H1 (cell line): Measurements from ENCODE around the gene LIF. TPM values are rescaled to one million over a fixed set of nuclear protein-coding genes. Genes with fewer than 3 reads are reported as not detected.

Experiments used
- CTCF ChIA-PET: fragments of 300-600 bp; sonication (Branson Sonifier 250); formaldehyde crosslinking; loops from one replicate; lab custom pipeline; 2021; ENCODE audit not compliant: partially characterized antibody; lab: Charles Lee
- POLR2A ChIA-PET: fragments of 300-600 bp; sonication (Branson Sonifier 250); formaldehyde crosslinking; loops from one replicate; lab custom pipeline; 2021; ENCODE audit warnings: inconsistent platforms; ENCODE audit not compliant: partially characterized antibody; lab: Charles Lee
- DNase-seq, 2 experiments: peaks; one replicate each; pipeline versions ENCODE4 v3.0.0 to v3.0.0-alpha.2; 2010 to 2022; ENCODE audit warnings: low spot score in 2 of 2, low read depth in 1 of 2, mixed read lengths in 1 of 2
- FAIRE-seq: peaks from 2 replicates; lab custom pipeline; 2011; peaks lifted over from hg19 to GRCh38; lab: Jason Lieb, UNC
- H2AFZ ChIP-seq: 2 replicates; pipeline ENCODE4 v1.8.1; 2012; ENCODE audit warnings: low read length, inconsistent platforms
- H2AK5ac ChIP-seq: 2 replicates; pipeline ENCODE4 v1.6.1; 2013; ENCODE audit warnings: low read depth, low read length
- H2BK120ac ChIP-seq: replicated peaks from 2 replicates; pipeline ENCODE3; 2013; ENCODE audit warnings: low read depth, low read length, inconsistent platforms
- H2BK12ac ChIP-seq: 2 replicates; pipeline ENCODE4 v1.6.1; 2013; ENCODE audit warnings: low read depth, low read length
- H2BK15ac ChIP-seq: 2 replicates; pipeline ENCODE4 v1.6.1; 2013; ENCODE audit warnings: low read length
- H2BK20ac ChIP-seq: 2 replicates; pipeline ENCODE4 v1.6.1; 2013; ENCODE audit warnings: low read length
- H2BK5ac ChIP-seq: 2 replicates; pipeline ENCODE4 v1.6.1; 2013; ENCODE audit warnings: low read depth, low read length
- H3K14ac ChIP-seq: 2 replicates; pipeline ENCODE4 v1.6.1; 2013; ENCODE audit warnings: inconsistent platforms; ENCODE audit not compliant: insufficient read length
- H3K18ac ChIP-seq: 2 replicates; pipeline ENCODE4 v1.6.1; 2013; ENCODE audit warnings: low read length; ENCODE audit errors: extremely low read depth
- H3K23ac ChIP-seq: 2 replicates; pipeline ENCODE4 v1.6.1; 2013; ENCODE audit warnings: inconsistent platforms; ENCODE audit not compliant: insufficient read length
- H3K23me2 ChIP-seq: 2 replicates; pipeline ENCODE4 v1.6.1; 2013; ENCODE audit warnings: low read depth, low read length
- H3K27ac ChIP-seq: 2 replicates; pipeline ENCODE4 v1.6.1; 2011; ENCODE audit warnings: low read depth, low read length, inconsistent platforms
- H3K27me3 ChIP-seq, 4 experiments: replicated peaks in 1 of 4; 1 replicate in 1 of 4; 2 replicates in 3 of 4; pipeline versions ENCODE4 v1.6.1 to v1.8.1; 2011 to 2013; ENCODE audit warnings: low read length in 3 of 4, mild to moderate bottlenecking in 3 of 4, inconsistent platforms in 2 of 4, mixed read lengths in 2 of 4, moderate library complexity in 1 of 4; ENCODE audit not compliant: control insufficient read depth in 3 of 4, insufficient read depth in 3 of 4; ENCODE audit errors: extremely low read depth in 1 of 4
- H3K36me3 ChIP-seq, 4 experiments: 2 replicates each; pipeline versions ENCODE4 v1.6.1 to v1.8.1; 2011 to 2013; ENCODE audit warnings: mild to moderate bottlenecking in 4 of 4, low read length in 3 of 4, moderate library complexity in 2 of 4, control low read depth in 1 of 4, inconsistent platforms in 1 of 4; ENCODE audit not compliant: insufficient read depth in 4 of 4, control insufficient read depth in 2 of 4
- H3K4ac ChIP-seq: replicated peaks from 2 replicates; pipeline ENCODE3; 2013; ENCODE audit warnings: low read length, low read depth, mixed read lengths, inconsistent platforms; ENCODE audit not compliant: insufficient read length
- H3K4me1 ChIP-seq, 4 experiments: replicated peaks in 1 of 4; 1 replicate in 1 of 4; 2 replicates in 3 of 4; pipeline versions ENCODE4 v1.6.1 to v1.8.1; 2011 to 2013; ENCODE audit warnings: low read length in 3 of 4, inconsistent platforms in 2 of 4, mixed read lengths in 1 of 4; ENCODE audit not compliant: insufficient read depth in 4 of 4, control insufficient read depth in 3 of 4
- H3K4me2 ChIP-seq, 2 experiments: 2 replicates each; pipeline versions ENCODE4 v1.6.1 to v1.8.1; 2011 to 2013; ENCODE audit warnings: low read depth in 2 of 2, low read length in 2 of 2, control low read depth in 1 of 2, inconsistent platforms in 1 of 2, mild to moderate bottlenecking in 1 of 2; ENCODE audit not compliant: insufficient read depth in 1 of 2
- H3K4me3 ChIP-seq, 4 experiments: fragments of 200-600, 300-600 bp in 1 of 4; sonication (generic), shearing (Covaris generic), sonication (Bioruptor Twin) in 1 of 4; 2 replicates each; pipeline versions ENCODE4 v1.5.1 to v1.8.1; 2011 to 2016; ENCODE audit warnings: low read length in 4 of 4, low read depth in 3 of 4, control low read depth in 2 of 4, inconsistent platforms in 2 of 4, mild to moderate bottlenecking in 2 of 4, mixed read lengths in 1 of 4, moderate library complexity in 1 of 4; ENCODE audit not compliant: insufficient read depth in 2 of 4; ENCODE audit errors: extremely low read depth in 1 of 4
- H3K56ac ChIP-seq: replicated peaks from 2 replicates; pipeline ENCODE3; 2013; ENCODE audit warnings: low read depth, mild to moderate bottlenecking, mixed read lengths, low read length, inconsistent platforms; ENCODE audit not compliant: insufficient read length
- H3K79me1 ChIP-seq: 2 replicates; pipeline ENCODE4 v1.6.1; 2013; ENCODE audit warnings: low read depth, low read length, control low read depth
- H3K79me2 ChIP-seq, 2 experiments: 2 replicates each; pipeline versions ENCODE4 v1.6.1 to v1.8.1; 2012 to 2013; ENCODE audit warnings: low read length in 2 of 2, mild to moderate bottlenecking in 2 of 2, inconsistent platforms in 1 of 2; ENCODE audit not compliant: insufficient read depth in 2 of 2, control insufficient read depth in 1 of 2
- H3K9ac ChIP-seq, 4 experiments: replicated peaks in 1 of 4; 1 replicate in 1 of 4; 2 replicates in 3 of 4; pipeline versions ENCODE4 v1.6.1 to v1.8.1; 2011 to 2013; ENCODE audit warnings: low read depth in 3 of 4, low read length in 3 of 4, control low read depth in 2 of 4, mild to moderate bottlenecking in 2 of 4, moderate library complexity in 2 of 4, inconsistent platforms in 1 of 4; ENCODE audit errors: extremely low read depth in 1 of 4
- H3K9me3 ChIP-seq, 2 experiments: 2 replicates each; pipeline versions ENCODE4 v1.6.1 to v1.8.1; 2012 to 2013; ENCODE audit warnings: mild to moderate bottlenecking in 2 of 2, moderate library complexity in 2 of 2, control low read depth in 1 of 2, inconsistent platforms in 1 of 2, low read depth in 1 of 2, low read length in 1 of 2, mixed read lengths in 1 of 2; ENCODE audit not compliant: insufficient read depth in 2 of 2
- H4K20me1 ChIP-seq, 2 experiments: replicated peaks in 1 of 2; 2 replicates each; pipeline versions ENCODE3 to v1.8.1; 2011 to 2013; ENCODE audit warnings: inconsistent platforms in 2 of 2, low read length in 2 of 2, mild to moderate bottlenecking in 1 of 2; ENCODE audit not compliant: insufficient read depth in 2 of 2, control insufficient read depth in 1 of 2
- H4K5ac ChIP-seq: 2 replicates; pipeline ENCODE4 v1.6.1; 2013; ENCODE audit warnings: low read length, low read depth, mixed read lengths, inconsistent platforms; ENCODE audit not compliant: insufficient read length
- H4K8ac ChIP-seq: 2 replicates; pipeline ENCODE4 v1.8.0; 2013; ENCODE audit warnings: mild to moderate bottlenecking, moderate library complexity, low read length, inconsistent platforms; ENCODE audit not compliant: insufficient read depth; ENCODE audit errors: extremely low read depth
- H4K91ac ChIP-seq: replicated peaks from 2 replicates; pipeline ENCODE3; 2013; ENCODE audit warnings: low read length, mixed read lengths, inconsistent platforms; ENCODE audit not compliant: insufficient read length
- CEBPB ChIP-seq: IDR thresholded peaks from 2 replicates; pipeline ENCODE4 v1.6.1; 2012; ENCODE audit warnings: low read depth, low read length
- CHD1 ChIP-seq: IDR thresholded peaks from 2 replicates; pipeline ENCODE4 v1.6.1; 2012; ENCODE audit warnings: low read depth, low read length, improper control_type of control experiment
- MAFK ChIP-seq: IDR thresholded peaks from 2 replicates; pipeline ENCODE4 v1.6.1; 2012; ENCODE audit warnings: low read depth, mild to moderate bottlenecking, improper control_type of control experiment, low read length
- POU5F1 ChIP-seq: IDR thresholded peaks from 2 replicates; pipeline ENCODE4 v1.6.1; 2011; ENCODE audit warnings: low read depth, mild to moderate bottlenecking, low read length, moderate library complexity
- SIN3A ChIP-seq, 2 experiments: IDR thresholded peaks in 1 of 2; conservative IDR thresholded peaks in 1 of 2; 2 replicates each; pipeline ENCODE4 v1.6.1; 2011 to 2012; ENCODE audit warnings: low read length in 2 of 2, improper control_type of control experiment in 1 of 2, low read depth in 1 of 2, mild to moderate bottlenecking in 1 of 2
- SP4 ChIP-seq: IDR thresholded peaks from 2 replicates; pipeline ENCODE4 v1.6.1; 2012; ENCODE audit warnings: low read length, inconsistent platforms
- TCF12 ChIP-seq: IDR thresholded peaks from 2 replicates; pipeline ENCODE4 v1.6.1; 2011; ENCODE audit warnings: low read depth, mild to moderate bottlenecking, low read length
- WGBS, 2 experiments: shearing (Covaris generic) in 1 of 2; methylation state at CpG; one replicate each; pipeline versions ENCODE4 v1.1.6 to v1.1.7; 2013 to 2015; ENCODE audit warnings: low lambda C conversion rate in 2 of 2, mixed read lengths in 2 of 2, inconsistent platforms in 1 of 2, low coverage in 1 of 2, missing lambda C conversion rate in 1 of 2; ENCODE audit not compliant: insufficient replicate concordance in 2 of 2, insufficient coverage in 1 of 2, insufficient read length in 1 of 2; ENCODE audit errors: extremely low coverage in 1 of 2, missing lambda C conversion rate in 1 of 2; 5-methylcytosine and 5-hydroxymethylcytosine counted together
- polyA plus RNA-seq, 7 experiments: library from polyadenylated mRNA; depleted of rRNA in 3 of 7; stranded (reverse) in 5 of 7; unstranded in 2 of 7; fragments of >200 nt in 5 of 7; fragments of 200-250 nt in 2 of 7; gene quantifications; 1 replicate in 5 of 7; 2 replicates in 1 of 7; 4 replicates in 1 of 7; pipeline versions ENCODE4 v1.2.1 to v1.2.3, GENCODE V29; 2011 to 2013; ENCODE audit warnings: missing spikeins in 2 of 7, mixed read lengths in 2 of 7
- total RNA-seq: library from RNA; stranded (reverse); fragmentation: NEBNext Ultra II Directional; extraction: Animal tissue kit (Norgen Biotek cat#: 25700); gene quantifications from 2 replicates; pipeline ENCODE4 v1.2.1, GENCODE V29; 2021

LIF gene
- total and polyA plus RNA-seq, 2 of the 8 experiments (the other 6 are each of a cell fraction or from before 2014, with no cell fraction given): 3.3 to 3.5 TPM

GRCh38 chr22:30270832-30271231 is 24.3 kb upstream of the LIF start:
- FAIRE-seq (no peak), DNase-seq (no peak)
- Histone ChIP-seq H3K56ac (no peak overlapping the region), H4K91ac (no peak overlapping the region), H2BK12ac (no peak overlapping the region; the same call in 1 of the 2 replicates), H3K9me3 (no peaks in the 10 kb centered on the region), H4K20me1 (no peaks in the 10 kb centered on the region), H2BK5ac (no peak overlapping the region), H3K9ac (no peak overlapping the region), H3K27me3 (no peaks in the 10 kb centered on the region; a peak in 1 of 7 replicates), H3K18ac (no peak overlapping the region), H3K79me1 (no peaks in the 10 kb centered on the region), H3K4me2 (no peak overlapping the region), H2AFZ (no peak overlapping the region), H2BK20ac (no peak overlapping the region), H3K23me2 (no peaks in the 10 kb centered on the region), H4K5ac (no peak overlapping the region), H4K8ac (peak overlapping the region; percentile 35; the same call in 1 of the 2 replicates), H2AK5ac (no peak overlapping the region), H3K27ac (no peak overlapping the region), H3K4me1 (peaks cover 0 to 2% (median 0%) of the 10 kb centered on the region in 4 experiments; a peak in 1 of 7 replicates), H2BK120ac (no peak overlapping the region), H3K4me3 (no peak overlapping the region), H3K23ac (no peak overlapping the region), H2BK15ac (no peak overlapping the region), H3K4ac (no peak overlapping the region), H3K79me2 (no peaks in the 10 kb centered on the region), H3K36me3 (no peaks in the 10 kb centered on the region), H3K14ac (no peak overlapping the region)
- 89% methylated on average over 14 of the region's 16 CpGs; no CpG with 5 or more reads in 1 of the 2 experiments for WGBS, 2 experiments
- ChIA-PET CTCF (interaction anchor here (1.2 kb wide), 1 partner anchor 88 kb away, joined by 3 read pairs; no protein-coding TSS in a partner anchor), POLR2A (no interaction called here)
- TF ChIP-seq SP4 (no peak), MAFK (no peak), CEBPB (no peak), POU5F1 (no peak), TCF12 (no peak), SIN3A (conservative IDR thresholded peaks at IDR 0.05 in 1 of 2, IDR thresholded peaks at IDR 0.05 in 1 of 2; ENCODE audit: low read depth in 1 of 2, low read length in 2 of 2) (no peak), CHD1 (no peak)
